K562 (cell line): ENCODE measurements around the gene CLSTN2. TPM values are rescaled to one million over a fixed set of nuclear protein-coding genes. Genes with fewer than 3 reads are reported as not detected.
A peak's percentile ranks its signal among the peaks of the same experiment; 100 is the strongest.

Experiments
- ATAC-seq: fragments of 200-7000 bp; cut with Tn5 transposase; 3 replicates; pipeline ENCODE4 v1.9.1; 2020; ENCODE audit warnings: moderate library complexity
- BruUV-seq: library from RNA; stranded (reverse); fragments of 400-500 nt; replicated peaks from 2 replicates; lab custom pipeline; 2021; lab: Mats Ljungman, UMichigan
- CTCF ChIA-PET: fragments of 300-600 bp; formaldehyde crosslinking; extraction: SDS; loops from one replicate; lab custom pipeline; 2021; ENCODE audit warnings: low intra/inter-chr PET ratio; lab: Yijun Ruan, JAX
- POLR2A ChIA-PET: fragments of 300-600, 350-650 bp; sonication (Branson Sonifier 250); formaldehyde crosslinking; extraction: SDS; loops from one replicate; lab custom pipeline; 2021; ENCODE audit warnings: antibody characterized with exemption, inconsistent platforms; lab: Yijun Ruan, JAX
- DNase-seq, 4 experiments: peaks; one replicate each; pipeline versions ENCODE4 v3.0.0 to v3.0.0-alpha.2; 2011 to 2018; ENCODE audit warnings: low spot score in 3 of 4, mixed read lengths in 3 of 4; ENCODE audit errors: extremely low read depth in 1 of 4
- FAIRE-seq: peaks from 2 replicates; lab custom pipeline; 2011; peaks lifted over from hg19 to GRCh38; lab: Jason Lieb, UNC
- H2AFZ ChIP-seq: 2 replicates; pipeline ENCODE4 v1.6.0; 2011; ENCODE audit warnings: low read depth, low read length, control low read depth, inconsistent platforms
- H3K27ac ChIP-seq: fragments of 200-600 bp; 3 replicates; pipeline ENCODE4 v1.8.0; 2011; ENCODE audit warnings: low read depth, mild to moderate bottlenecking, control low read depth, inconsistent platforms, low read length, moderate library complexity, mixed read lengths; ENCODE audit errors: extremely low read depth
- H3K27me3 ChIP-seq, 2 experiments: fragments of 300-600 bp in 1 of 2; 2 replicates in 1 of 2; 3 replicates in 1 of 2; pipeline versions ENCODE4 v1.6.0 to v1.8.0; 2011; ENCODE audit warnings: inconsistent platforms in 2 of 2, low read length in 2 of 2, mild to moderate bottlenecking in 1 of 2, mixed read lengths in 1 of 2, moderate library complexity in 1 of 2; ENCODE audit not compliant: control insufficient read depth in 2 of 2, insufficient read depth in 2 of 2
- H3K36me3 ChIP-seq: fragments of 300-600 bp; 3 replicates; pipeline ENCODE4 v1.8.0; 2011; ENCODE audit warnings: mild to moderate bottlenecking, low read length, inconsistent platforms; ENCODE audit not compliant: control insufficient read depth, insufficient read depth
- H3K4me1 ChIP-seq, 2 experiments: fragments of 200-600 bp in 1 of 2; replicated peaks in 1 of 2; 2 replicates in 1 of 2; 3 replicates in 1 of 2; pipeline versions ENCODE4 v1.5.1 to v1.8.0; 2011; ENCODE audit warnings: inconsistent platforms in 2 of 2, low read length in 2 of 2, mild to moderate bottlenecking in 1 of 2, mixed read lengths in 1 of 2, moderate library complexity in 1 of 2; ENCODE audit not compliant: control insufficient read depth in 2 of 2, insufficient read depth in 2 of 2
- H3K4me2 ChIP-seq: 2 replicates; pipeline ENCODE4 v1.6.1; 2011; ENCODE audit warnings: low read length, control low read depth, inconsistent platforms, mixed read lengths; ENCODE audit not compliant: insufficient read depth
- H3K4me3 ChIP-seq: fragments of 200-600 bp; sonication (generic), shearing (Covaris generic); 2 replicates; pipeline ENCODE4 v1.5.1; 2016; ENCODE audit warnings: control low read depth, inconsistent platforms
- H3K79me2 ChIP-seq: fragments of 200-600 bp; 3 replicates; pipeline ENCODE4 v1.8.0; 2011; ENCODE audit warnings: low read length, inconsistent platforms; ENCODE audit not compliant: control insufficient read depth, insufficient read depth
- H3K9ac ChIP-seq, 2 experiments: 2 replicates each; pipeline versions ENCODE4 v1.6.0 to v1.6.1; 2011; ENCODE audit warnings: low read depth in 2 of 2, low read length in 2 of 2, control low read depth in 1 of 2, inconsistent platforms in 1 of 2, mild to moderate bottlenecking in 1 of 2, mixed read lengths in 1 of 2; ENCODE audit not compliant: insufficient read depth in 1 of 2
- H3K9me1 ChIP-seq: one replicate; pipeline ENCODE4 v1.6.0; 2011; ENCODE audit warnings: inconsistent platforms, mild to moderate bottlenecking, low read length, moderate library complexity; ENCODE audit not compliant: control insufficient read depth, insufficient read depth
- H3K9me3 ChIP-seq: replicated peaks from 2 replicates; pipeline ENCODE4 v1.5.1; 2011; ENCODE audit warnings: low read depth, low read length, inconsistent platforms; ENCODE audit not compliant: control insufficient read depth, insufficient read depth
- H4K20me1 ChIP-seq: replicated peaks from 2 replicates; pipeline ENCODE4 v1.6.1; 2011; ENCODE audit warnings: low read length, inconsistent platforms, mixed read lengths; ENCODE audit not compliant: control insufficient read depth, insufficient read depth
- CBFA2T2 ChIP-seq: fragments of 450-650 bp; conservative IDR thresholded peaks from 2 replicates; pipeline ENCODE4 v1.6.1; 2017; ENCODE audit warnings: mild to moderate bottlenecking
- CBFA2T3 ChIP-seq: fragments of 450-650 bp; IDR thresholded peaks from 2 replicates; pipeline ENCODE4 v1.6.1; 2017
- ESRRA ChIP-seq: fragments of 450-650 bp; IDR thresholded peaks from 2 replicates; pipeline ENCODE4 v1.6.1; 2014; ENCODE audit warnings: low read depth, mild to moderate bottlenecking, moderate library complexity, borderline replicate concordance
- FOXA3 ChIP-seq, 2 experiments: fragments of 450-650 bp in 1 of 2; sonication (generic) in 1 of 2; formaldehyde crosslinking; IDR thresholded peaks in 1 of 2; conservative IDR thresholded peaks in 1 of 2; 2 replicates each; pipeline versions ENCODE4 v1.4.0 to v1.8.0; 2020 to 2022; ENCODE audit warnings: mild to moderate bottlenecking in 2 of 2, missing genetic modification reagents in 1 of 2
- HEY1 ChIP-seq: fragments of 250-450 bp; sonication (Bioruptor Pico); IDR thresholded peaks from 2 replicates; pipeline ENCODE4 v1.5.0; 2020; ENCODE audit warnings: mild to moderate bottlenecking, moderate library complexity, borderline replicate concordance
- KAT8 ChIP-seq: fragments of 450-650 bp; IDR thresholded peaks from 2 replicates; pipeline ENCODE4 v1.6.1; 2016; ENCODE audit warnings: low read depth, mild to moderate bottlenecking
- MEIS2 ChIP-seq: fragments of 450-650 bp; IDR thresholded peaks from 2 replicates; pipeline ENCODE4 v1.6.1; 2014; ENCODE audit warnings: mild to moderate bottlenecking; ENCODE audit not compliant: partially characterized antibody
- NFE2 ChIP-seq: IDR thresholded peaks from 2 replicates; pipeline ENCODE4 v1.6.1; 2014; ENCODE audit warnings: antibody characterized with exemption, low read depth
- NRF1 ChIP-seq, 2 experiments: fragments of 450-650 bp; IDR thresholded peaks in 1 of 2; conservative IDR thresholded peaks in 1 of 2; 2 replicates each; pipeline ENCODE4 v1.6.1; 2014; ENCODE audit warnings: mild to moderate bottlenecking in 2 of 2
- PHTF2 ChIP-seq: fragments of 250-450 bp; sonication (Bioruptor Pico); IDR thresholded peaks from 2 replicates; pipeline ENCODE4 v1.5.0; 2021; ENCODE audit warnings: mild to moderate bottlenecking
- PML ChIP-seq: IDR thresholded peaks from 2 replicates; pipeline ENCODE4 v1.6.1; 2012; ENCODE audit warnings: low read length, inconsistent platforms
- SMARCA4 ChIP-seq: fragments of 450-650 bp; IDR thresholded peaks from 2 replicates; pipeline ENCODE4 v1.6.1; 2016
- SOX6 ChIP-seq: fragments of 450-650 bp; IDR thresholded peaks from 2 replicates; pipeline ENCODE4 v1.6.1; 2014; ENCODE audit warnings: mild to moderate bottlenecking
- SRF ChIP-seq, 2 experiments: fragments of 250-450, 450-650 bp in 1 of 2; sonication (Bioruptor Pico) in 1 of 2; sonication (generic) in 1 of 2; formaldehyde crosslinking; IDR thresholded peaks; 2 replicates each; pipeline versions ENCODE4 v1.5.0 to v1.5.1; 2020 to 2022; ENCODE audit warnings: mild to moderate bottlenecking in 1 of 2, missing genetic modification reagents in 1 of 2
- TAL1 ChIP-seq: fragments of 450-650 bp; IDR thresholded peaks from 2 replicates; pipeline ENCODE4 v1.6.1; 2016; ENCODE audit warnings: mild to moderate bottlenecking
- TEAD4 ChIP-seq, 2 experiments: sonication (generic) in 1 of 2; formaldehyde crosslinking in 1 of 2; IDR thresholded peaks; 2 replicates each; pipeline versions ENCODE4 v1.6.1 to v1.8.0; 2012 to 2022; ENCODE audit warnings: borderline replicate concordance in 1 of 2, inconsistent platforms in 1 of 2, low read length in 1 of 2, mild to moderate bottlenecking in 1 of 2, missing genetic modification reagents in 1 of 2
- TFAM ChIP-seq: fragments of 250-450 bp; sonication (Bioruptor Pico); conservative IDR thresholded peaks from 2 replicates; pipeline ENCODE4 v1.5.0; 2021; ENCODE audit warnings: mild to moderate bottlenecking, moderate library complexity
- WGBS: fragments of 100-300 bp; shearing (Covaris generic); methylation state at CpG from one replicate; pipeline ENCODE4 v1.1.6; 2016; ENCODE audit warnings: low coverage, mixed read lengths; ENCODE audit not compliant: insufficient coverage; ENCODE audit errors: missing lambda C conversion rate; 5-methylcytosine and 5-hydroxymethylcytosine counted together
- in situ Hi-C: fragments of 300-500 bp; cut with MboI; formaldehyde crosslinking; loops from 4 replicates; pipeline ENCODE4 v1.15.0; 2018; ENCODE audit warnings: inconsistent platforms, mixed read lengths
- intact Hi-C: fragments of 100-400 bp; cut with micrococcal nuclease; formaldehyde crosslinking; loops from 2 replicates; pipeline ENCODE4 v1.14.2; 2022
- polyA plus RNA-seq, 8 experiments: library from polyadenylated mRNA; depleted of rRNA in 4 of 8; stranded (reverse) in 5 of 8; unstranded in 3 of 8; fragments of >200 nt; fragmentation: Nextera tagmentation in 2 of 8; fragmentation: Illumina TruSeq in 1 of 8; extraction: Ambion mirVana in 2 of 8; extraction: Trizol in 1 of 8; gene quantifications; 2 replicates each; pipeline versions ENCODE4 v1.2.1 to v1.2.3, GENCODE V29; 2011 to 2014; ENCODE audit warnings: inconsistent platforms in 1 of 8, missing spikeins in 1 of 8
- total RNA-seq, 7 experiments: library from RNA; depleted of rRNA in 6 of 7; stranded (reverse); fragments of >200 nt in 6 of 7; fragmentation: Illumina TruSeq in 2 of 7; extraction: Trizol in 2 of 7; gene quantifications; 2 replicates each; pipeline versions ENCODE4 v1.2.1 to v1.2.3, GENCODE V29; 2011 to 2021; ENCODE audit warnings: low replicate concordance in 1 of 7
- TF ChIP-seq, protein P1 (sequence below): fragments of 450-650 bp; formaldehyde crosslinking; IDR thresholded peaks from 2 replicates; pipeline ENCODE4 v1.4.0; 2022; ENCODE audit warnings: mild to moderate bottlenecking, moderate library complexity
- TF ChIP-seq, protein P2 (sequence below), 2 experiments: fragments of 450-650 bp; IDR thresholded peaks; 2 replicates each; pipeline ENCODE4 v1.6.1; 2016
- TF ChIP-seq, protein P3 (sequence below): fragments of 450-650 bp; IDR thresholded peaks from 2 replicates; pipeline ENCODE4 v1.6.1; 2016

CLSTN2 gene
- total and polyA plus RNA-seq, 9 of the 15 experiments (the other 6 are each of a cell fraction or from before 2014, with no cell fraction given), result 0.02 to 0.04 (median 0.04) TPM; not detected in 6

DNA sequence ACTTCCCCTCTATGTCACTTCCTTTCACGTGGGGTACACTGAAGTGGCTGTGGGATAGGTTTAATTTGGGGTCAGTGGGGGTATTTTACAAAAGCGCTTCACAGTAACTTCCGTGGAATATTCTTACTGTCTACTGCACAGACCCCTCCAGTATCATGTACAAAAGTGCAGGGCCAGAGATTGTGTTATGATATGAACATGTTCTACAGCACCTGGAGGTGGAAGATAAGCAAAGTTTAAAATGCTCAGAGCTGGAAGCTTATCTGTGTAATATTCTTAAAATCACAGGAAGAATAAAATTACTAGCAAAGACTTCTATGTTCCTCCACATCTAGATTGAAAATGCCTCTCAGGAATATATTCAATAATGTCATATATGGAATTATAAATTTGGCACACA, 658.8 kb downstream of the CLSTN2 start (continued):
- TF ChIP-seq TFAM, result no peak
- TF ChIP-seq NRF1 (conservative IDR thresholded peaks at IDR 0.05 in 1 of 2, IDR thresholded peaks at IDR 0.05 in 1 of 2), result no peak
- no peak for TF ChIP-seq HEY1 (CRISPR knock-in tag)
- TF ChIP-seq, protein P1, sequence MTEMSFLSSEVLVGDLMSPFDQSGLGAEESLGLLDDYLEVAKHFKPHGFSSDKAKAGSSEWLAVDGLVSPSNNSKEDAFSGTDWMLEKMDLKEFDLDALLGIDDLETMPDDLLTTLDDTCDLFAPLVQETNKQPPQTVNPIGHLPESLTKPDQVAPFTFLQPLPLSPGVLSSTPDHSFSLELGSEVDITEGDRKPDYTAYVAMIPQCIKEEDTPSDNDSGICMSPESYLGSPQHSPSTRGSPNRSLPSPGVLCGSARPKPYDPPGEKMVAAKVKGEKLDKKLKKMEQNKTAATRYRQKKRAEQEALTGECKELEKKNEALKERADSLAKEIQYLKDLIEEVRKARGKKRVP, result no peak
- TF ChIP-seq, all 486 proteins: peak for 5

DNA sequence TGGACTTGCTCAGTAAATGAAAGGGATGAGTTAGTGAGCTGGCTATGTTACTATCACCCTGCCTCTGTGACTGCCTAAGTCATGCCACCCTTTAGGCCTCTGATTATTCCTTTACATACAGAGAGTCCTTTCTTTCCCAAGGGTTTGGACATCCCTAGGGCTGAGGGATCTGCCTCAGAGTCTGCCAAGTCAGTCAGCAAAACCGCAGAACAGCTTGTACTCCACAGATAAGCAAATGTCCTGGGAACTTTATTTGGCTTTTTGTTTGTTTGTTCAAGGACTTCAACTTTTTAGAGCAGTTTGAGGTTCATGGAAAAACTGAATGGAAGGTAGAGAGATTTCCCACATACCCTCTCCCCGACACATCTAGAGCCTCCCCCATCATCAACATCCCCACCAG, 660.3 kb downstream of the CLSTN2 start:
- in situ Hi-C loops, result no loop called here
- no TSS peak for BruUV-seq
- TF ChIP-seq, protein P2, sequence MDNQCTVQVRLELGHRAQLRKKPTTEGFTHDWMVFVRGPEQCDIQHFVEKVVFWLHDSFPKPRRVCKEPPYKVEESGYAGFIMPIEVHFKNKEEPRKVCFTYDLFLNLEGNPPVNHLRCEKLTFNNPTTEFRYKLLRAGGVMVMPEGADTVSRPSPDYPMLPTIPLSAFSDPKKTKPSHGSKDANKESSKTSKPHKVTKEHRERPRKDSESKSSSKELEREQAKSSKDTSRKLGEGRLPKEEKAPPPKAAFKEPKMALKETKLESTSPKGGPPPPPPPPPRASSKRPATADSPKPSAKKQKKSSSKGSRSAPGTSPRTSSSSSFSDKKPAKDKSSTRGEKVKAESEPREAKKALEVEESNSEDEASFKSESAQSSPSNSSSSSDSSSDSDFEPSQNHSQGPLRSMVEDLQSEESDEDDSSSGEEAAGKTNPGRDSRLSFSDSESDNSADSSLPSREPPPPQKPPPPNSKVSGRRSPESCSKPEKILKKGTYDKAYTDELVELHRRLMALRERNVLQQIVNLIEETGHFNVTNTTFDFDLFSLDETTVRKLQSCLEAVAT (IDR thresholded peaks at IDR 0.05), result peak in 1 of 2 experiments; percentile 95; a peak in 2 of 4 replicates
- TF ChIP-seq, protein P3, sequence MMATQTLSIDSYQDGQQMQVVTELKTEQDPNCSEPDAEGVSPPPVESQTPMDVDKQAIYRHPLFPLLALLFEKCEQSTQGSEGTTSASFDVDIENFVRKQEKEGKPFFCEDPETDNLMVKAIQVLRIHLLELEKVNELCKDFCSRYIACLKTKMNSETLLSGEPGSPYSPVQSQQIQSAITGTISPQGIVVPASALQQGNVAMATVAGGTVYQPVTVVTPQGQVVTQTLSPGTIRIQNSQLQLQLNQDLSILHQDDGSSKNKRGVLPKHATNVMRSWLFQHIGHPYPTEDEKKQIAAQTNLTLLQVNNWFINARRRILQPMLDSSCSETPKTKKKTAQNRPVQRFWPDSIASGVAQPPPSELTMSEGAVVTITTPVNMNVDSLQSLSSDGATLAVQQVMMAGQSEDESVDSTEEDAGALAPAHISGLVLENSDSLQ, result peak; percentile 17; the same call in 1 of the 2 replicates
- TF ChIP-seq MEIS2 (peak; percentile 11), CBFA2T3 (peak; percentile 57; the same call in 1 of the 2 replicates), FOXA3 (CRISPR knock-in tag; conservative IDR thresholded peaks at IDR 0.05 in 1 of 2, IDR thresholded peaks at IDR 0.05 in 1 of 2) (peak in 1 of 2 experiments; percentile 45; a peak in 1 of 4 replicates), TEAD4 (IDR thresholded peaks at IDR 0.05; ENCODE audit: low read length) (peak; percentile 75), TEAD4 (CRISPR knock-in tag; IDR thresholded peaks at IDR 0.05; ENCODE audit: borderline replicate concordance) (no peak), TAL1 (peak; percentile 67), NFE2 (peak; percentile 65), CBFA2T2 (0 out of 2 replicates have a peak, but pooled peaks have one; percentile 34), SMARCA4 (peak; percentile 79), SRF (CRISPR knock-in tag; IDR thresholded peaks at IDR 0.05) (no peak), PML (peak; percentile 32; the same call in 1 of the 2 replicates), PHTF2 (CRISPR knock-in tag) (no peak), ESRRA (peak; percentile 88; the same call in 1 of the 2 replicates), SOX6 (peak; percentile 44; the same call in 1 of the 2 replicates), KAT8 (no peak)

More for the DNA sequence above, 660.3 kb downstream of the CLSTN2 start:
- Histone ChIP-seq H3K4me2 (peak overlapping the region; percentile 44; the same call in 1 of the 2 replicates), H4K20me1 (no peaks in the 10 kb centered on the region), H3K27me3 (no peaks in the 10 kb centered on the region), H3K9me3 (no peaks in the 10 kb centered on the region), H3K9ac (no peak overlapping the region), H3K4me3 (no peak overlapping the region), H3K9me1 (no peaks in the 10 kb centered on the region), H2AFZ (no peak overlapping the region), H3K79me2 (no peaks in the 10 kb centered on the region), H3K27ac (no peak overlapping the region), H3K36me3 (no peaks in the 10 kb centered on the region), H3K4me1 (peaks cover 0 to 2% of the 10 kb centered on the region in 2 experiments; a peak in 1 of 5 replicates)
- CTCF ChIA-PET, result no interaction called here
- intact Hi-C loops, result no loop called here
- POLR2A ChIA-PET, result interaction anchor here (0.7 kb wide), 1 partner anchor 68 kb away, joined by 3 read pairs; no protein-coding TSS in a partner anchor
- FAIRE-seq (peak; percentile 88), DNase-seq (peak in 2 of 4 experiments; percentile 40 to 46), ATAC-seq (peak; percentile 74)
- WGBS, result 3% methylated on average over 2 of the region's 2 CpGs
